GM19025 (cell line): ENCODE measurements around the gene AXIN1.
A peak's percentile ranks its signal among the peaks of the same experiment; 100 is the strongest.
"Not testable (repeated sequence)": the region's sequence is repeated elsewhere in the genome, so short reads cannot be mapped to it uniquely, and the experiment has no call there.

Experiments
- ATAC-seq: cut with Tn5 transposase; IDR thresholded peaks from one replicate; pipeline ENCODE4 v1.9.1; 2021; ENCODE audit warnings: mild to moderate bottlenecking, low read depth, moderate library complexity; ENCODE audit not compliant: unreplicated experiment

The AXIN1 gene

GRCh38 chr16:352547-353403 lies at the start of gene AXIN1:
Gene AXIN1 (minus strand): TSS chr16:352723. CDS start chr16:347025, 5,698 bp downstream.
- ATAC-seq = peak; percentile 61

GRCh38 chr16:401468-402348 lies 49.2 kb upstream of the AXIN1 start, which contains the start of gene DECR2:
Gene DECR2 (plus strand): TSS chr16:401885. CDS start chr16:401964, 79 bp downstream.
- ATAC-seq = peak; percentile 56

- ATAC-seq = no peak
These were observed 47.6 kb upstream of the AXIN1 start for GRCh38 chr16:400061-400591.

GRCh38 chr16:399340-400019 lies 47.0 kb upstream of the AXIN1 start:
- no peak for ATAC-seq

GRCh38 chr16:398561-399339 lies 46.2 kb upstream of the AXIN1 start:
- no peak for ATAC-seq

GRCh38 chr16:397736-398332 lies 45.3 kb upstream of the AXIN1 start:
- ATAC-seq = no peak

- no peak for ATAC-seq
These were observed 44.7 kb upstream of the AXIN1 start, which contains the start of gene NME4 for GRCh38 chr16:397135-397661. Gene NME4 (plus strand): TSS chr16:397199. CDS start chr16:397223, 24 bp downstream.

- ATAC-seq = no peak
These were observed 44.1 kb upstream of the AXIN1 start for GRCh38 chr16:396605-397004.

- ATAC-seq = no peak
These were observed 43.7 kb upstream of the AXIN1 start for GRCh38 chr16:396199-396598.

GRCh38 chr16:392450-393030 lies 40.0 kb upstream of the AXIN1 start:
- ATAC-seq = no peak

GRCh38 chr16:391885-392335 lies 39.4 kb upstream of the AXIN1 start:
- no peak for ATAC-seq

GRCh38 chr16:389352-389751 lies 36.8 kb upstream of the AXIN1 start:
- ATAC-seq = no peak

- not testable (repeated sequence) for ATAC-seq
These were observed 35.5 kb upstream of the AXIN1 start for GRCh38 chr16:387761-388666.

- ATAC-seq = no peak
These were observed 34.2 kb upstream of the AXIN1 start for GRCh38 chr16:386641-387156.

- ATAC-seq = no peak
These were observed 31.0 kb upstream of the AXIN1 start for GRCh38 chr16:383326-384051.
